C4-2B (cell line): ENCODE results near the gene RARRES2.

Experiments used
- H3K27ac ChIP-seq: fragments of 450-650 bp; 2 replicates; pipeline ENCODE4 v1.5.1; 2017
- CTCF ChIP-seq: fragments of 450-650 bp; conservative IDR thresholded peaks from 2 replicates; pipeline ENCODE4 v1.5.1; 2017; ENCODE audit warnings: mild to moderate bottlenecking
- ZFX ChIP-seq: fragments of 450-650 bp; IDR thresholded peaks from 2 replicates; pipeline ENCODE4 v1.6.1; 2017

The RARRES2 gene

GRCh38 chr7:150340024-150340749, 1.2 kb downstream of the RARRES2 start:
- TF ChIP-seq ZFX (no peak), CTCF (no peak)

GRCh38 chr7:150339409-150339809, 2.0 kb downstream of the RARRES2 start:
- TF ChIP-seq ZFX (no peak), CTCF (no peak)
- H3K27ac ChIP-seq = no peak overlapping the region

More at GRCh38 chr7:150340024-150340749, 1.2 kb downstream of the RARRES2 start:
- no peak overlapping the region for H3K27ac ChIP-seq

- TF ChIP-seq ZFX (no peak), CTCF (no peak)
- no peak overlapping the region for H3K27ac ChIP-seq
Measured at GRCh38 chr7:150338166-150338829, 3.1 kb downstream of the RARRES2 start.

GRCh38 chr7:150337659-150338081, 3.8 kb downstream of the RARRES2 start:
- H3K27ac ChIP-seq = no peak overlapping the region
- TF ChIP-seq CTCF = no peak
- TF ChIP-seq ZFX = no peak

GRCh38 chr7:150337179-150337578, 4.2 kb downstream of the RARRES2 start:
- H3K27ac ChIP-seq = no peak overlapping the region
- TF ChIP-seq CTCF = no peak
- no peak for TF ChIP-seq ZFX

- no peak overlapping the region for H3K27ac ChIP-seq
- TF ChIP-seq ZFX (no peak), CTCF (no peak)
Measured at GRCh38 chr7:150336746-150337145, 4.7 kb downstream of the RARRES2 start.

- H3K27ac ChIP-seq = no peak overlapping the region
- TF ChIP-seq CTCF = no peak
- no peak for TF ChIP-seq ZFX
Measured at GRCh38 chr7:150335774-150336112, 5.7 kb downstream of the RARRES2 start.
